Gastroesophageal sphincter (tissue), 3 donors: ENCODE data around the gene CES4A.

Experiments used
- CTCF ChIP-seq, 4 experiments: fragments of 200-600 bp in 2 of 4; fragments of 450-650 bp in 2 of 4; sonication (generic) in 1 of 4; IDR thresholded peaks; one replicate each; pipeline ENCODE4 v1.5.1; 2017 to 2019; ENCODE audit warnings: antibody characterized with exemption in 4 of 4, mild to moderate bottlenecking in 2 of 4, moderate library complexity in 2 of 4
- POLR2A ChIP-seq, 2 donors: fragments of 450-650 bp; IDR thresholded peaks; one replicate each; pipeline ENCODE4 v1.6.1; 2017; ENCODE audit warnings: antibody characterized with exemption in 2 of 2, mild to moderate bottlenecking in 2 of 2, moderate library complexity in 1 of 2
- POLR2AphosphoS5 ChIP-seq: sonication (generic); formaldehyde crosslinking; IDR thresholded peaks from one replicate; pipeline ENCODE4 v1.6.1; 2017; ENCODE audit warnings: antibody characterized with exemption

GRCh38 chr16:67015313-67015731 is 26.9 kb downstream of the CES4A start:
- no peak for TF ChIP-seq CTCF (IDR thresholded peaks at IDR 0.05)
- no peak for TF ChIP-seq POLR2AphosphoS5
- TF ChIP-seq POLR2A (IDR thresholded peaks at IDR 0.05) = no peak
